H9 (cell line): ENCODE data around the gene PHF10. TPM values are rescaled to one million over a fixed set of nuclear protein-coding genes. Genes with fewer than 3 reads are reported as not detected.

Experiments
- DNase-seq: peaks from one replicate; pipeline ENCODE4 v3.0.0-alpha.2; 2017
- H2AFZ ChIP-seq: one replicate; pipeline ENCODE4 v1.6.1; 2013; ENCODE audit warnings: mild to moderate bottlenecking, low read length, control low read depth, moderate library complexity
- H2AK5ac ChIP-seq: 2 replicates; pipeline ENCODE4 v1.6.1; 2013; ENCODE audit warnings: low read length, control low read depth, mixed read lengths; ENCODE audit not compliant: insufficient read length
- H2BK120ac ChIP-seq: one replicate; pipeline ENCODE4 v1.6.1; 2013; ENCODE audit warnings: low read depth, mild to moderate bottlenecking, low read length, control low read depth, inconsistent platforms; ENCODE audit not compliant: poor library complexity, severe bottlenecking
- H2BK12ac ChIP-seq: 2 replicates; pipeline ENCODE4 v1.6.1; 2013; ENCODE audit warnings: low read length, control low read depth, mixed read lengths, low read depth; ENCODE audit not compliant: insufficient read length
- H2BK15ac ChIP-seq: 2 replicates; pipeline ENCODE4 v1.6.1; 2013; ENCODE audit warnings: low read depth, low read length, control low read depth
- H2BK20ac ChIP-seq: one replicate; pipeline ENCODE4 v1.6.1; 2013; ENCODE audit warnings: low read depth, mild to moderate bottlenecking, low read length, control low read depth, inconsistent platforms; ENCODE audit not compliant: poor library complexity, severe bottlenecking
- H2BK5ac ChIP-seq: 2 replicates; pipeline ENCODE4 v1.6.1; 2013; ENCODE audit warnings: low read length, control low read depth, mixed read lengths; ENCODE audit not compliant: insufficient read length
- H3K14ac ChIP-seq: 2 replicates; pipeline ENCODE4 v1.6.1; 2013; ENCODE audit warnings: low read length, control low read depth; ENCODE audit not compliant: insufficient read depth
- H3K18ac ChIP-seq: 2 replicates; pipeline ENCODE4 v1.6.1; 2013; ENCODE audit warnings: low read depth, mild to moderate bottlenecking, mixed read lengths, low read length, control low read depth; ENCODE audit not compliant: insufficient read length
- H3K23ac ChIP-seq: 2 replicates; pipeline ENCODE4 v1.6.1; 2013; ENCODE audit warnings: low read length, control low read depth, mixed read lengths, low read depth; ENCODE audit not compliant: insufficient read length
- H3K23me2 ChIP-seq: 2 replicates; pipeline ENCODE4 v1.6.1; 2013; ENCODE audit warnings: low read depth, mild to moderate bottlenecking, mixed read lengths, low read length, control low read depth; ENCODE audit not compliant: insufficient read length, poor library complexity, severe bottlenecking
- H3K27ac ChIP-seq: 2 replicates; pipeline ENCODE4 v1.5.1; 2013; ENCODE audit warnings: low read length, control low read depth, mixed read lengths, low read depth; ENCODE audit not compliant: insufficient read length
- H3K27me3 ChIP-seq: 2 replicates; pipeline ENCODE4 v1.6.1; 2013; ENCODE audit warnings: low read length, control low read depth, inconsistent platforms; ENCODE audit not compliant: insufficient read depth
- H3K4ac ChIP-seq: 2 replicates; pipeline ENCODE4 v1.6.1; 2013; ENCODE audit warnings: low read depth, mild to moderate bottlenecking, control low read depth, inconsistent platforms, low read length, moderate library complexity
- H3K4me1 ChIP-seq: 2 replicates; pipeline ENCODE4 v1.6.1; 2013; ENCODE audit warnings: low read length, control low read depth, inconsistent platforms; ENCODE audit not compliant: insufficient read depth
- H3K4me2 ChIP-seq: 2 replicates; pipeline ENCODE4 v1.6.1; 2013; ENCODE audit warnings: low read length, control low read depth, mixed read lengths; ENCODE audit not compliant: insufficient read length, insufficient read depth
- H3K56ac ChIP-seq: 2 replicates; pipeline ENCODE4 v1.6.1; 2013; ENCODE audit warnings: low read depth, mild to moderate bottlenecking, mixed read lengths, low read length, control low read depth; ENCODE audit not compliant: insufficient read length
- H3K79me1 ChIP-seq: 2 replicates; pipeline ENCODE4 v1.6.1; 2013; ENCODE audit warnings: low read depth, mild to moderate bottlenecking, moderate library complexity, low read length, control low read depth, inconsistent platforms; ENCODE audit not compliant: insufficient read depth, poor library complexity, severe bottlenecking
- H3K79me2 ChIP-seq: 2 replicates; pipeline ENCODE4 v1.6.1; 2013; ENCODE audit warnings: low read length, control low read depth, inconsistent platforms; ENCODE audit not compliant: insufficient read depth
- H3K9ac ChIP-seq: 2 replicates; pipeline ENCODE4 v1.6.1; 2013; ENCODE audit warnings: low read length, control low read depth, mixed read lengths; ENCODE audit not compliant: insufficient read length; ENCODE audit errors: extremely low read depth
- H3K9me3 ChIP-seq: one replicate; pipeline ENCODE4 v1.6.1; 2013; ENCODE audit warnings: low read depth, low read length, inconsistent platforms; ENCODE audit not compliant: control insufficient read depth
- H3T11ph ChIP-seq: one replicate; pipeline ENCODE4 v1.6.1; 2013; ENCODE audit warnings: mild to moderate bottlenecking, low read length, control low read depth, inconsistent platforms
- H4K20me1 ChIP-seq: one replicate; pipeline ENCODE4 v1.6.1; 2013; ENCODE audit not compliant: control insufficient read depth, insufficient read length, insufficient read depth
- H4K5ac ChIP-seq: 2 replicates; pipeline ENCODE4 v1.6.1; 2013; ENCODE audit warnings: low read depth, mild to moderate bottlenecking, mixed read lengths, low read length, control low read depth; ENCODE audit not compliant: insufficient read length
- H4K8ac ChIP-seq: replicated peaks from 2 replicates; pipeline ENCODE4 v1.6.1; 2013; ENCODE audit warnings: low read length, control low read depth, mixed read lengths, low read depth; ENCODE audit not compliant: insufficient read length
- H4K91ac ChIP-seq: 2 replicates; pipeline ENCODE4 v1.6.1; 2013; ENCODE audit warnings: low read depth, mild to moderate bottlenecking, moderate library complexity, mixed read lengths, low read length, control low read depth; ENCODE audit not compliant: insufficient read length
- H3K27ac Mint-ChIP-seq, 3 experiments: 2 replicates in 2 of 3; 3 replicates in 1 of 3; pipeline ENCODE4 v1.8.0; 2020 to 2021; ENCODE audit warnings: mixed read lengths in 3 of 3, mild to moderate bottlenecking in 1 of 3, moderate library complexity in 1 of 3
- H3K27me3 Mint-ChIP-seq: 2 replicates; pipeline ENCODE4 v1.8.0; 2021; ENCODE audit warnings: low read depth, mild to moderate bottlenecking, moderate library complexity, mixed read lengths
- H3K36me3 Mint-ChIP-seq, 3 experiments: 2 replicates in 2 of 3; 3 replicates in 1 of 3; pipeline ENCODE4 v1.8.0; 2020 to 2021; ENCODE audit warnings: low read depth in 3 of 3, mixed read lengths in 3 of 3; ENCODE audit not compliant: insufficient read depth in 1 of 3
- H3K4me1 Mint-ChIP-seq, 2 experiments: 2 replicates each; pipeline ENCODE4 v1.8.0; 2020; ENCODE audit warnings: mixed read lengths in 2 of 2
- H3K4me3 Mint-ChIP-seq, 2 experiments: 2 replicates in 1 of 2; 3 replicates in 1 of 2; pipeline ENCODE4 v1.8.0; 2020 to 2021; ENCODE audit warnings: mild to moderate bottlenecking in 2 of 2, mixed read lengths in 2 of 2, moderate library complexity in 1 of 2
- H3K9me3 Mint-ChIP-seq, 2 experiments: 2 replicates in 1 of 2; 3 replicates in 1 of 2; pipeline ENCODE4 v1.8.0; 2020; ENCODE audit warnings: mild to moderate bottlenecking in 2 of 2, mixed read lengths in 2 of 2, moderate library complexity in 1 of 2
- CTCF ChIP-seq: fragments of 200-600 bp; sonication (generic); conservative IDR thresholded peaks from 3 replicates; pipeline ENCODE4 v1.8.0; 2021; ENCODE audit warnings: antibody characterized with exemption, mild to moderate bottlenecking
- WGBS: extraction: QIAGEN DNeasy Blood & Tissue Kit; methylation state at CpG from one replicate; pipeline ENCODE4 v1.1.7; 2013; ENCODE audit warnings: missing lambda C conversion rate, low lambda C conversion rate, mixed read lengths; ENCODE audit not compliant: insufficient read length; ENCODE audit errors: extremely low coverage; 5-methylcytosine and 5-hydroxymethylcytosine counted together
- total RNA-seq: library from RNA; stranded (reverse); gene quantifications from 2 replicates; pipeline ENCODE4 v1.2.1, GENCODE V29; 2021

PHF10 gene
- total RNA-seq, 1 experiment from 2014 or later: 59.0 TPM

GRCh38 chr6:169665289-169665688 is 59.0 kb downstream of the PHF10 start:
- H2BK12ac ChIP-seq: no peak overlapping the region
- H3K4me3 Mint-ChIP-seq: no peak overlapping the region
- H4K8ac ChIP-seq: no peak overlapping the region
- peaks cover 10 to 11% of the 10 kb centered on the region in 2 experiments for H3K4me1 Mint-ChIP-seq
- no peaks in the 10 kb centered on the region for H3K9me3 ChIP-seq
- no peaks in the 10 kb centered on the region for H3K27me3 ChIP-seq
- WGBS: no CpG with 5 or more reads among the region's 9 CpGs
- no peak overlapping the region for H2BK5ac ChIP-seq
- peaks cover 39 to 80% (median 63%) of the 10 kb centered on the region in 3 experiments for H3K36me3 Mint-ChIP-seq
- H4K5ac ChIP-seq: no peak overlapping the region
- H3K9ac ChIP-seq: no peak overlapping the region
- H2BK120ac ChIP-seq: no peak overlapping the region
- no peaks in the 10 kb centered on the region for H4K20me1 ChIP-seq
- no peak overlapping the region for H3K4me2 ChIP-seq
- no peak overlapping the region for H3K56ac ChIP-seq
- no peak overlapping the region for H2BK20ac ChIP-seq
- H3K27ac Mint-ChIP-seq: peak overlapping the region in 1 of 3 experiments; percentile 72; a peak in 1 of 7 replicates
- H3K23ac ChIP-seq: no peak overlapping the region
- no peaks in the 10 kb centered on the region for H3K27me3 Mint-ChIP-seq
- H3K4ac ChIP-seq: no peak overlapping the region
- no peak overlapping the region for H4K91ac ChIP-seq
- H3K9me3 Mint-ChIP-seq: no peaks in the 10 kb centered on the region; a peak in 2 of 5 replicates
- no peak overlapping the region for H3T11ph ChIP-seq
- no peaks in the 10 kb centered on the region for H3K79me1 ChIP-seq
- no peaks in the 10 kb centered on the region for H3K4me1 ChIP-seq
- no peak overlapping the region for H2AFZ ChIP-seq
- no peak overlapping the region for H3K18ac ChIP-seq
- no peak for DNase-seq
- H3K79me2 ChIP-seq: no peaks in the 10 kb centered on the region
- H3K27ac ChIP-seq: no peak overlapping the region
- H2BK15ac ChIP-seq: no peak overlapping the region
- no peak overlapping the region for H3K14ac ChIP-seq
- no peaks in the 10 kb centered on the region for H3K23me2 ChIP-seq
- H2AK5ac ChIP-seq: no peak overlapping the region
- TF ChIP-seq CTCF: no peak
